Stomach smooth muscle (tissue), 2 donors: ENCODE results near the gene EGR1.

Experiments used
- H3K27ac ChIP-seq: one replicate; pipeline ENCODE4 v1.7.0; 2013; ENCODE audit warnings: mild to moderate bottlenecking, low read length, inconsistent platforms
- H3K27me3 ChIP-seq, 2 donors: one replicate each; pipeline ENCODE4 v1.7.0; 2013; ENCODE audit warnings: low read length in 2 of 2; ENCODE audit not compliant: insufficient read depth in 2 of 2, control insufficient read depth in 1 of 2
- H3K36me3 ChIP-seq, 2 donors: one replicate each; pipeline ENCODE4 v1.7.0; 2013; ENCODE audit warnings: low read length in 2 of 2; ENCODE audit not compliant: control insufficient read depth in 2 of 2, insufficient read depth in 2 of 2
- H3K4me1 ChIP-seq: one replicate; pipeline ENCODE4 v1.7.0; 2013; ENCODE audit warnings: low read length; ENCODE audit not compliant: control insufficient read depth, insufficient read depth
- H3K4me3 ChIP-seq, 2 donors: one replicate each; pipeline ENCODE4 v1.7.0; 2013; ENCODE audit warnings: low read length in 2 of 2
- H3K9ac ChIP-seq, 2 donors: one replicate each; pipeline ENCODE4 v1.7.0; 2013; ENCODE audit warnings: low read length in 2 of 2, mild to moderate bottlenecking in 1 of 2
- H3K9me3 ChIP-seq, 2 donors: one replicate each; pipeline ENCODE4 v1.7.0; 2013; ENCODE audit warnings: low read length in 2 of 2; ENCODE audit not compliant: control insufficient read depth in 2 of 2
- donor health status: healthy.
- donor health status: Pancreatic carcinoma.

Gene EGR1

DNA sequence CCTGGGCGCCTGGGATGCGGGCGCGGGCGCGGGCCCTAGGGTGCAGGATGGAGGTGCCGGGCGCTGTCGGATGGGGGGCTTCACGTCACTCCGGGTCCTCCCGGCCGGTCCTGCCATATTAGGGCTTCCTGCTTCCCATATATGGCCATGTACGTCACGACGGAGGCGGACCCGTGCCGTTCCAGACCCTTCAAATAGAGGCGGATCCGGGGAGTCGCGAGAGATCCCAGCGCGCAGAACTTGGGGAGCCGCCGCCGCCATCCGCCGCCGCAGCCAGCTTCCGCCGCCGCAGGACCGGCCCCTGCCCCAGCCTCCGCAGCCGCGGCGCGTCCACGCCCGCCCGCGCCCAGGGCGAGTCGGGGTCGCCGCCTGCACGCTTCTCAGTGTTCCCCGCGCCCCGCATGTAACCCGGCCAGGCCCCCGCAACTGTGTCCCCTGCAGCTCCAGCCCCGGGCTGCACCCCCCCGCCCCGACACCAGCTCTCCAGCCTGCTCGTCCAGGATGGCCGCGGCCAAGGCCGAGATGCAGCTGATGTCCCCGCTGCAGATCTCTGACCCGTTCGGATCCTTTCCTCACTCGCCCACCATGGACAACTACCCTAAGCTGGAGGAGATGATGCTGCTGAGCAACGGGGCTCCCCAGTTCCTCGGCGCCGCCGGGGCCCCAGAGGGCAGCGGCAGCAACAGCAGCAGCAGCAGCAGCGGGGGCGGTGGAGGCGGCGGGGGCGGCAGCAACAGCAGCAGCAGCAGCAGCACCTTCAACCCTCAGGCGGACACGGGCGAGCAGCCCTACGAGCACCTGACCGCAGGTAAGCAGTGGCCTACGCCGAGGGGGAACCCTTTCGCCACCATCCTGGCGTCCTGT lies at the start of gene EGR1:
Gene EGR1 (plus strand): TSS at position 219 of the 864 bp plus-strand sequence. CDS start 283 bp downstream, at position 502.
- H3K36me3 ChIP-seq: peaks cover 0 to 14% of the 10 kb centered on the region in 2 donors
- H3K9me3 ChIP-seq: no peaks in the 10 kb centered on the region
- peak within 1 kb of the TSS; percentile 98 to 99 for H3K9ac ChIP-seq
- H3K27me3 ChIP-seq: no peaks in the 10 kb centered on the region
- peaks cover 38% of the 10 kb centered on the region for H3K4me1 ChIP-seq
- H3K4me3 ChIP-seq: peak within 1 kb of the TSS; percentile 91 to 98
- H3K27ac ChIP-seq: peak within 1 kb of the TSS; percentile 99

DNA sequence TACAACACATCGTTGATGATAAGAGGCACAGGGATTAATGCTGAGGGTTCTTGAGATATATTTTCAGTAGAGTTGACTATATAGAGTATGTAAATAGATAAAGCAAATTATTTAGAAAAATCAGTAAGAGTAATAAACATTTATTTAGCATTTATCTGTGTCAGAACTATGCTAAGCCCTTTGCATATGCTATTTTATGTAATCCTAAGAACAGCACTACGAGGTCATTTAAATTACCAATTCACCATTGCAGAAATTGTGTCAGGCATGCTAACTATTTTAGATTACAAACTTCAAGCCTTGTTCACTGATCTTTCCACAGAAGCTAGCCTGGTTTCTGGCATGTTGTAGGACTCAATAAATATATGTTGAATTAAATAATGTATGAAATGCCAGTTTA lies 46.8 kb upstream of the EGR1 start:
- Histone ChIP-seq H3K9ac (no peak overlapping the region), H3K36me3 (peaks cover 57 to 65% of the 10 kb centered on the region in 2 donors), H3K27ac (no peak overlapping the region), H3K9me3 (no peaks in the 10 kb centered on the region), H3K4me3 (no peak overlapping the region), H3K27me3 (no peaks in the 10 kb centered on the region), H3K4me1 (no peaks in the 10 kb centered on the region)

GRCh38 chr5:138425079-138425478 lies 40.2 kb upstream of the EGR1 start:
- no peaks in the 10 kb centered on the region for H3K27me3 ChIP-seq
- H3K27ac ChIP-seq: no peak overlapping the region
- H3K9ac ChIP-seq: no peak overlapping the region
- H3K4me3 ChIP-seq: no peak overlapping the region
- H3K4me1 ChIP-seq: no peaks in the 10 kb centered on the region
- H3K9me3 ChIP-seq: no peaks in the 10 kb centered on the region
- H3K36me3 ChIP-seq: peaks cover 65 to 75% of the 10 kb centered on the region in 2 donors

DNA sequence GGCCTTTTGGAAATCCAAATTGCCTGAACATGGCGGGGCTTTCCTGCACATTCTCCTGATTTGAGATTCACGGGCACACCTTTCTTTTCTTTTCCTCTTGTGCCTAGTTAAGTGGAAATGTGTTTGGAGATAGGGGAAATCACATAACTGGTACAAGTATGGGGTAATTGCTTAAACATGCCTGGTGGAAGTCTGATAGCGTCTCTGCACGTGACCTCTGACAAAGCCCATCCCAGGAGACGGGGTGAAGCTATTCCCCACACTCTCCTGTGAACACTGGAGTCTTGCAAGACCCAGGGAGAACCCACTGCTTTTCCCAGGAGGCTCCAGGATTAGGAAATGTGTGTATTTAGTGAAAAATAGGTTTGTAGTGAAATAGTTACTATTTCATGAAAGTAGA lies 29.3 kb upstream of the EGR1 start:
- Histone ChIP-seq H3K9ac (no peak overlapping the region), H3K27me3 (no peaks in the 10 kb centered on the region), H3K27ac (no peak overlapping the region), H3K4me3 (no peak overlapping the region), H3K4me1 (peaks cover 25% of the 10 kb centered on the region), H3K9me3 (no peaks in the 10 kb centered on the region), H3K36me3 (peaks cover 31 to 33% of the 10 kb centered on the region in 2 donors)

GRCh38 chr5:138438003-138438723 lies 27.1 kb upstream of the EGR1 start:
- H3K36me3 ChIP-seq: peaks cover 17 to 21% of the 10 kb centered on the region in 2 donors
- H3K27ac ChIP-seq: no peak overlapping the region
- peak overlapping the region; percentile 56 to 73 for H3K9ac ChIP-seq
- no peaks in the 10 kb centered on the region for H3K9me3 ChIP-seq
- peak overlapping the region; percentile 27 to 74 for H3K4me3 ChIP-seq
- H3K4me1 ChIP-seq: peaks cover 25% of the 10 kb centered on the region
- no peaks in the 10 kb centered on the region for H3K27me3 ChIP-seq

GRCh38 chr5:138438724-138439476 lies 26.4 kb upstream of the EGR1 start, which contains the start of gene REEP2:
REEP2 (plus strand) TSS chr5:138439057; CDS start chr5:138439209, 152 bp downstream.
- Histone ChIP-seq H3K9ac (peak within 1 kb of the TSS; percentile 78 to 80), H3K36me3 (peaks cover 14 to 16% of the 10 kb centered on the region in 2 donors), H3K4me3 (peak within 1 kb of the TSS; percentile 65 to 74), H3K27me3 (no peaks in the 10 kb centered on the region), H3K27ac (peak within 1 kb of the TSS; percentile 64), H3K9me3 (no peaks in the 10 kb centered on the region), H3K4me1 (peaks cover 25% of the 10 kb centered on the region)

DNA sequence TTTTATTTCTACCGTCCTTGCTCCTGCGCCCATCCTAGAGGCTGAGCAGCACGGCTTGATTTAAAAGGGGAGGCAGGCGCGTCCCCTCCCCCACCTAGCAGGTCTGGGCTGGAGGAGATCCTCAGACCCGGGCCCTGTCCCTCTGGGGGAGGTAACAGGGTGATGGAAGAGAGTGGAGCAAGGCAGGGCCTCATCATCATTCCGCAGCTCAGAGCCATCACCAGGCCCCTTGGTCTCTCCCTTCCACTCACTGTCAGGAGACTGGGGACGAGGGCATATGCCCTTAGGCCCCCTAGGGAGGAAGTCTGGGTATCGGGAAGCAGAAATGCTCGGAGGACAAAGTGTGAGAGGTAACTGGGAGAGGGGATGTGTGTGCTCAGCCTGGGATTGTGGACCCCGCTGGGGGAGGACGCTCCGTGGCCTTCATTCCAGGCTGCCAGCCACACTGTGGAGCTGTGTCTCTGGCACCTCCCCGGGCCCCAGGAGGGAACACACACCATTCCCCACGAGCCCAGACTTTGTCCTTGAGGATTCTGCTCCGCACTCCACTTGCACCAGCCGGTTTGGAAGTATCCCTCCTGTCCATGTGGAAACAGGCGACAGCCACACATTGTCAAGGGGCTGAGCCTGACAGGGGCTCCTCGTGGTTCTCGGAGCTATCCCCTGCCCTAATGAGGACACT lies 25.7 kb upstream of the EGR1 start:
- H3K36me3 ChIP-seq: peaks cover 13 to 15% of the 10 kb centered on the region in 2 donors
- H3K27me3 ChIP-seq: no peaks in the 10 kb centered on the region
- H3K9ac ChIP-seq: peak overlapping the region; percentile 78 to 80
- H3K9me3 ChIP-seq: no peaks in the 10 kb centered on the region
- H3K27ac ChIP-seq: peak overlapping the region; percentile 64
- peak overlapping the region; percentile 65 to 74 for H3K4me3 ChIP-seq
- peaks cover 25% of the 10 kb centered on the region for H3K4me1 ChIP-seq

- Histone ChIP-seq H3K36me3 (peaks cover 7 to 8% of the 10 kb centered on the region in 2 donors), H3K4me1 (peaks cover 25% of the 10 kb centered on the region), H3K4me3 (peak overlapping the region; percentile 65 to 74), H3K9me3 (no peaks in the 10 kb centered on the region), H3K27me3 (no peaks in the 10 kb centered on the region), H3K9ac (peak overlapping the region; percentile 78 to 80), H3K27ac (peak overlapping the region; percentile 64)
Observed at GRCh38 chr5:138440159-138441073, 24.9 kb upstream of the EGR1 start.

DNA sequence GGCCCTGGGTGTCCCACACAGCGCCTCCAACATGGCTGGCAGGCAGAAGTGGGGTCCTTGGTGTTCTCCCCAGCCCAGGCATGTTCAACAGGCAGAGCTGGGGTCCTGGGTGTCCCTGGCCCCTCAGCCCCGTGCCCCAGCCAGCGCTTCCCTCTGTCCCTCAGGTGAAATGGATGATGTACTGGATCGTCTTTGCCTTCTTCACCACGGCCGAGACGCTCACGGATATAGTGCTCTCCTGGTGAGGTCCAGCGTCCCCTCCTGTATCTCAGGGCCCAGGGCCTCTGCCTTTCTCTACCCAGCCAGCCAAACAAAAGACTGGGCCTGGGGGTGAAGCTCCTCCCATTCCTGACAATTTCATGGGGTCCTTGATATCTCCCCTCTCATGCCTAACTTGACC lies 24.1 kb upstream of the EGR1 start:
- no peak overlapping the region for H3K9ac ChIP-seq

More for the DNA sequence above, 24.1 kb upstream of the EGR1 start:
- Histone ChIP-seq H3K4me3 (no peak overlapping the region), H3K9me3 (no peaks in the 10 kb centered on the region), H3K27ac (no peak overlapping the region), H3K27me3 (no peaks in the 10 kb centered on the region), H3K36me3 (peaks cover 0 to 2% of the 10 kb centered on the region in 2 donors), H3K4me1 (peaks cover 25% of the 10 kb centered on the region)
